B cell (primary cell): ENCODE measurements around the gene TEX14. TPM values are rescaled to one million over a fixed set of nuclear protein-coding genes. Genes with fewer than 3 reads are reported as not detected.

Experiments used
- ATAC-seq: fragments of 200-7000 bp; cut with Tn5 transposase; one replicate; pipeline ENCODE4 v1.10.0; 2021; ENCODE audit warnings: low read depth, mild to moderate bottlenecking, moderate number of reproducible peaks, moderate library complexity
- CTCF ChIA-PET: fragments of 350-600 bp; sonication (Branson Sonifier 250); formaldehyde crosslinking; loops from one replicate; lab custom pipeline; 2021; ENCODE audit warnings: antibody characterized with exemption, inconsistent platforms; lab: Charles Lee
- POLR2A ChIA-PET: fragments of 350-600 bp; sonication (Branson Sonifier 250); formaldehyde crosslinking; loops from one replicate; lab custom pipeline; 2021; ENCODE audit warnings: antibody characterized with exemption; lab: Charles Lee
- DNase-seq: peaks from one replicate; pipeline ENCODE4 v3.0.0; 2013
- H2AFZ ChIP-seq: 2 replicates; pipeline ENCODE4 v1.6.1; 2012; ENCODE audit warnings: mild to moderate bottlenecking, low read depth, low read length; ENCODE audit not compliant: insufficient read depth, poor library complexity, severe bottlenecking
- H3K27ac ChIP-seq, 2 donors: 1 replicate in 1 of 2; 2 replicates in 1 of 2; pipeline ENCODE4 v1.5.1; 2012 to 2013; ENCODE audit warnings: low read length in 2 of 2, mild to moderate bottlenecking in 2 of 2, moderate library complexity in 1 of 2
- H3K27me3 ChIP-seq, 4 experiments: fragments of 200-600 bp in 1 of 4; sonication (generic) in 1 of 4; replicated peaks in 1 of 4; 1 replicate in 2 of 4; 2 replicates in 2 of 4; pipeline versions ENCODE4 v1.6.1 to v1.7.0; 2013 to 2016; ENCODE audit warnings: low read length in 3 of 4, mild to moderate bottlenecking in 2 of 4, mixed read lengths in 1 of 4, moderate library complexity in 1 of 4; ENCODE audit not compliant: insufficient read depth in 4 of 4, control insufficient read depth in 3 of 4; ENCODE audit errors: control extremely low read depth in 1 of 4
- H3K36me3 ChIP-seq, 2 experiments: replicated peaks in 1 of 2; 1 replicate in 1 of 2; 2 replicates in 1 of 2; pipeline versions ENCODE4 v1.6.1 to v1.7.1; 2013; ENCODE audit warnings: low read length in 1 of 2; ENCODE audit not compliant: insufficient read depth in 2 of 2, control insufficient read depth in 1 of 2; ENCODE audit errors: control extremely low read depth in 1 of 2, extremely low read depth in 1 of 2
- H3K4me1 ChIP-seq, 2 donors: fragments of 200-600 bp in 1 of 2; sonication (generic) in 1 of 2; 1 replicate in 1 of 2; 2 replicates in 1 of 2; pipeline versions ENCODE4 v1.5.1 to v1.6.1; 2013 to 2017; ENCODE audit warnings: low read length in 2 of 2; ENCODE audit not compliant: control insufficient read depth in 2 of 2, insufficient read depth in 2 of 2
- H3K4me2 ChIP-seq: replicated peaks from 2 replicates; pipeline ENCODE3; 2012; ENCODE audit warnings: mild to moderate bottlenecking, low read depth, low read length; ENCODE audit not compliant: poor library complexity, severe bottlenecking
- H3K4me3 ChIP-seq, 5 experiments: fragments of 200-600 bp in 1 of 5; sonication (generic) in 1 of 5; 1 replicate in 3 of 5; 2 replicates in 2 of 5; pipeline versions ENCODE4 v1.5.1 to v1.7.0; 2011 to 2016; ENCODE audit warnings: low read length in 4 of 5, mild to moderate bottlenecking in 4 of 5, low read depth in 2 of 5, control low read depth in 1 of 5, moderate library complexity in 1 of 5; ENCODE audit not compliant: insufficient read depth in 1 of 5; ENCODE audit errors: control extremely low read depth in 1 of 5, extremely low read depth in 1 of 5
- H3K79me2 ChIP-seq: fragments of 200-600 bp; sonication (generic); one replicate; pipeline ENCODE4 v1.6.0; 2016; ENCODE audit warnings: low read length; ENCODE audit not compliant: control insufficient read depth, insufficient read depth
- H3K9ac ChIP-seq: fragments of 200-600 bp; sonication (generic); 2 replicates; pipeline ENCODE4 v1.6.1; 2017; ENCODE audit warnings: mild to moderate bottlenecking, low read length, moderate library complexity
- H3K9me3 ChIP-seq, 3 donors: one replicate each; pipeline versions ENCODE4 v1.6.1 to v1.7.1; 2013; ENCODE audit warnings: low read length in 2 of 3; ENCODE audit not compliant: control insufficient read depth in 2 of 3, insufficient read depth in 1 of 3; ENCODE audit errors: control extremely low read depth in 1 of 3
- H4K20me1 ChIP-seq: 2 replicates; pipeline ENCODE4 v1.6.0; 2012; ENCODE audit warnings: mild to moderate bottlenecking, low read length; ENCODE audit not compliant: insufficient read depth, control insufficient read depth, poor library complexity, severe bottlenecking
- H3K27ac Mint-ChIP-seq: one replicate; pipeline ENCODE4 v1.8.0; 2021; ENCODE audit warnings: mixed read lengths
- H3K27me3 Mint-ChIP-seq: one replicate; pipeline ENCODE4 v1.8.0; 2021; ENCODE audit warnings: mixed read lengths
- H3K4me1 Mint-ChIP-seq: one replicate; pipeline ENCODE4 v1.8.0; 2021; ENCODE audit warnings: mixed read lengths
- H3K4me3 Mint-ChIP-seq: one replicate; pipeline ENCODE4 v1.8.0; 2021; ENCODE audit warnings: mixed read lengths
- H3K9me3 Mint-ChIP-seq: one replicate; pipeline ENCODE4 v1.8.0; 2022; ENCODE audit warnings: mixed read lengths; ENCODE audit not compliant: insufficient read depth
- EZH2 ChIP-seq: IDR thresholded peaks from 2 replicates; pipeline ENCODE4 v1.6.1; 2012; ENCODE audit warnings: borderline replicate concordance, low read depth, mild to moderate bottlenecking, moderate library complexity, low read length; ENCODE audit not compliant: insufficient read depth, poor library complexity, severe bottlenecking
- WGBS: methylation state at CpG from one replicate; pipeline ENCODE4 v1.1.5; 2013; ENCODE audit warnings: missing lambda C conversion rate; ENCODE audit not compliant: insufficient coverage; 5-methylcytosine and 5-hydroxymethylcytosine counted together
- intact Hi-C: fragments of 100-400 bp; cut with micrococcal nuclease; formaldehyde crosslinking; loops from one replicate; pipeline ENCODE4 v1.10.0; 2022
- polyA plus RNA-seq: library from polyadenylated mRNA; depleted of rRNA; stranded (reverse); fragments of >200 nt; gene quantifications from 2 replicates; pipeline ENCODE4 v1.2.3, GENCODE V29; 2012
- total RNA-seq, 2 donors: library from RNA; stranded (reverse); fragments of 120-200 nt in 1 of 2; gene quantifications; 1 replicate in 1 of 2; 2 replicates in 1 of 2; pipeline versions ENCODE4 v1.2.3 to v1.2.4, GENCODE V29; 2013 to 2022
- TF ChIP-seq, protein P1 (sequence below): fragments of 200-600 bp; IDR thresholded peaks from one replicate; pipeline ENCODE4 v1.8.0; 2022; ENCODE audit warnings: antibody characterized with exemption, mild to moderate bottlenecking

TEX14 gene
- total and polyA plus RNA-seq, 2 donors (not counting 1 experiment from before 2014, with no cell fraction given): 0.10 to 0.20 TPM

- under 1% methylated on average over 56 of the region's 64 CpGs for WGBS
- peaks cover 37 to 61% of the 10 kb centered on the region in 2 donors for H3K4me1 ChIP-seq
- H3K27ac Mint-ChIP-seq: peak within 1 kb of the TSS; percentile 97
- peaks cover 58% of the 10 kb centered on the region for H3K79me2 ChIP-seq
- peak within 1 kb of the TSS; percentile 56 to 75 (median 65) for H3K4me3 ChIP-seq
- CTCF ChIA-PET: interaction anchor here (0.5 to 3.4 kb wide), 9 partner anchors 9 to 708 kb away, joined by 3 to 18 read pairs (median 4); partner anchors contain the start of genes HSF5 and RNF43
- intact Hi-C loops: loop anchor here (1.0 to 10.0 kb wide), 3 partner anchors 9 to 659 kb away; partner anchors contain the start of gene MRPS23
- POLR2A ChIA-PET: interaction anchor here (1.0 to 2.8 kb wide), 3 partner anchors 9 to 182 kb away, joined by 4 to 19 read pairs (median 6); no protein-coding TSS in a partner anchor
- H3K4me3 Mint-ChIP-seq: peak within 1 kb of the TSS; percentile 91
- H3K9ac ChIP-seq: peak within 1 kb of the TSS; percentile 66
- H3K4me1 Mint-ChIP-seq: peaks cover 60% of the 10 kb centered on the region
- ATAC-seq (peak; percentile 11), DNase-seq (peak; percentile 77)
- peak within 1 kb of the TSS; percentile 28 to 83 for H3K27ac ChIP-seq
- peak within 1 kb of the TSS; percentile 62 for H2AFZ ChIP-seq
- H3K27me3 Mint-ChIP-seq: no peaks in the 10 kb centered on the region
- no peak for TF ChIP-seq EZH2
- TF ChIP-seq, protein P1, sequence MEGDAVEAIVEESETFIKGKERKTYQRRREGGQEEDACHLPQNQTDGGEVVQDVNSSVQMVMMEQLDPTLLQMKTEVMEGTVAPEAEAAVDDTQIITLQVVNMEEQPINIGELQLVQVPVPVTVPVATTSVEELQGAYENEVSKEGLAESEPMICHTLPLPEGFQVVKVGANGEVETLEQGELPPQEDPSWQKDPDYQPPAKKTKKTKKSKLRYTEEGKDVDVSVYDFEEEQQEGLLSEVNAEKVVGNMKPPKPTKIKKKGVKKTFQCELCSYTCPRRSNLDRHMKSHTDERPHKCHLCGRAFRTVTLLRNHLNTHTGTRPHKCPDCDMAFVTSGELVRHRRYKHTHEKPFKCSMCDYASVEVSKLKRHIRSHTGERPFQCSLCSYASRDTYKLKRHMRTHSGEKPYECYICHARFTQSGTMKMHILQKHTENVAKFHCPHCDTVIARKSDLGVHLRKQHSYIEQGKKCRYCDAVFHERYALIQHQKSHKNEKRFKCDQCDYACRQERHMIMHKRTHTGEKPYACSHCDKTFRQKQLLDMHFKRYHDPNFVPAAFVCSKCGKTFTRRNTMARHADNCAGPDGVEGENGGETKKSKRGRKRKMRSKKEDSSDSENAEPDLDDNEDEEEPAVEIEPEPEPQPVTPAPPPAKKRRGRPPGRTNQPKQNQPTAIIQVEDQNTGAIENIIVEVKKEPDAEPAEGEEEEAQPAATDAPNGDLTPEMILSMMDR: no peak
- no peaks in the 10 kb centered on the region for H3K9me3 ChIP-seq
- peak within 1 kb of the TSS; percentile 92 for H3K4me2 ChIP-seq
- H3K27me3 ChIP-seq: no peaks in the 10 kb centered on the region
- peaks cover 41% of the 10 kb centered on the region for H4K20me1 ChIP-seq
- no peaks in the 10 kb centered on the region for H3K9me3 Mint-ChIP-seq
- H3K36me3 ChIP-seq: peaks cover 1 to 44% of the 10 kb centered on the region in 2 experiments
Measured at GRCh38 chr17:58513965-58514769, 177.7 kb downstream of the TEX14 start, which contains the start of gene MTMR4. TSS of gene MTMR4 (minus strand) at chr17:58514638. CDS start at chr17:58514407, 231 bp downstream.
